ENCODE results near the gene ZNF502. TPM values are rescaled to one million over a fixed set of nuclear protein-coding genes. Genes with fewer than 3 reads are reported as not detected.

The ZNF502 gene
- total and polyA plus RNA-seq, 2 donors (not counting 1 experiment from before 2014, with no cell fraction given), result 1.4 to 5.5 TPM

DNA sequence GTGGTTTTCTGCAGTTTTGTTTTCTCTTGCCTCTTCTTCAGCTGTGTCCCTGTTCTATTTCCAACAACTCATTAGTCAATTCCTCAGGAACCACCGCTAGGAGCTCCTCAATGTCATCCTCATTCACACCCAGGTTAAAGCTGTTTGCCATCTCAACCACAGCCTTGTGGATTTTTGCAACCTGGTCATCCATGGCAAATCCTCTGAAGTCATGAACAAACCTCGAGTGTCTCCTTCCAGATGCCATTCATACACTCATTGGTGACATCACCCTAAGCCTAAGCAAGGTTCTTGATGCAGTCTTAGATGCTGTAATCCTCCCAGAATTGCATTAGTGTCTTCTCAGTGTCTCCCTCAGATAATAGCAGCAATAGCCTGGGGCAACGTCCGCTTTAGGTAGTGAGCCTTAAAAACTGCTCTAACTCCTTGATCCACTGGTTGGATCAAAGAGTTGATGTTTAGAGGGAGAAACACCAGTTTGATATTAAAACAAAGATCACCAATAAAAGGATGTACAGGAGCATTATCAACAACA is 31.5 kb upstream of the ZNF502 start:
- no peak overlapping the region for H3K4me3 Mint-ChIP-seq
- Histone ChIP-seq H3K4me3 (ENCODE audit: control extremely low read depth in 1 of 5, extremely low read depth in 1 of 5, insufficient read depth in 1 of 5, low read depth in 2 of 5, low read length in 4 of 5) (no peak overlapping the region), H3K4me1 (ENCODE audit: control insufficient read depth in 2 of 2, insufficient read depth in 2 of 2, low read length in 2 of 2) (peaks cover 10% of the 10 kb centered on the region in 2 donors), H3K4me2 (replicated peaks; ENCODE audit: low read depth, low read length, poor library complexity, severe bottlenecking) (no peak overlapping the region), H3K27me3 (replicated peaks in 1 of 4; ENCODE audit: control extremely low read depth in 1 of 4, control insufficient read depth in 3 of 4, insufficient read depth in 4 of 4, low read length in 3 of 4) (no peaks in the 10 kb centered on the region), H4K20me1 (ENCODE audit: control insufficient read depth, insufficient read depth, low read length, poor library complexity, severe bottlenecking) (no peaks in the 10 kb centered on the region), H2AFZ (ENCODE audit: insufficient read depth, low read depth, low read length, poor library complexity, severe bottlenecking) (no peak overlapping the region), H3K36me3 (replicated peaks in 1 of 2; ENCODE audit: control extremely low read depth in 1 of 2, control insufficient read depth in 1 of 2, extremely low read depth in 1 of 2, insufficient read depth in 2 of 2, low read length in 1 of 2) (peaks cover 0 to 3% of the 10 kb centered on the region in 2 experiments), H3K9ac (ENCODE audit: low read length) (no peak overlapping the region), H3K79me2 (ENCODE audit: control insufficient read depth, insufficient read depth, low read length) (no peaks in the 10 kb centered on the region), H3K9me3 (ENCODE audit: control extremely low read depth in 1 of 3, control insufficient read depth in 2 of 3, insufficient read depth in 1 of 3, low read length in 2 of 3) (peaks cover 0 to 7% (median 5%) of the 10 kb centered on the region in 3 donors), H3K27ac (ENCODE audit: low read length in 2 of 2) (no peak overlapping the region)
- H3K9me3 Mint-ChIP-seq (ENCODE audit: insufficient read depth), result peaks cover 11% of the 10 kb centered on the region
- 100% methylated on average over 2 of the region's 4 CpGs for WGBS (ENCODE audit: insufficient coverage)
- TF ChIP-seq EZH2 (IDR thresholded peaks at IDR 0.05; ENCODE audit: borderline replicate concordance, insufficient read depth, low read depth, low read length, poor library complexity, severe bottlenecking), result no peak
- TF ChIP-seq, protein P1, sequence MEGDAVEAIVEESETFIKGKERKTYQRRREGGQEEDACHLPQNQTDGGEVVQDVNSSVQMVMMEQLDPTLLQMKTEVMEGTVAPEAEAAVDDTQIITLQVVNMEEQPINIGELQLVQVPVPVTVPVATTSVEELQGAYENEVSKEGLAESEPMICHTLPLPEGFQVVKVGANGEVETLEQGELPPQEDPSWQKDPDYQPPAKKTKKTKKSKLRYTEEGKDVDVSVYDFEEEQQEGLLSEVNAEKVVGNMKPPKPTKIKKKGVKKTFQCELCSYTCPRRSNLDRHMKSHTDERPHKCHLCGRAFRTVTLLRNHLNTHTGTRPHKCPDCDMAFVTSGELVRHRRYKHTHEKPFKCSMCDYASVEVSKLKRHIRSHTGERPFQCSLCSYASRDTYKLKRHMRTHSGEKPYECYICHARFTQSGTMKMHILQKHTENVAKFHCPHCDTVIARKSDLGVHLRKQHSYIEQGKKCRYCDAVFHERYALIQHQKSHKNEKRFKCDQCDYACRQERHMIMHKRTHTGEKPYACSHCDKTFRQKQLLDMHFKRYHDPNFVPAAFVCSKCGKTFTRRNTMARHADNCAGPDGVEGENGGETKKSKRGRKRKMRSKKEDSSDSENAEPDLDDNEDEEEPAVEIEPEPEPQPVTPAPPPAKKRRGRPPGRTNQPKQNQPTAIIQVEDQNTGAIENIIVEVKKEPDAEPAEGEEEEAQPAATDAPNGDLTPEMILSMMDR (IDR thresholded peaks at IDR 0.05), result no peak
- ChIA-PET CTCF (no interaction called here), POLR2A (no interaction called here)
- H3K27ac Mint-ChIP-seq, result no peak overlapping the region
- intact Hi-C loops (cut with micrococcal nuclease), result no loop called here
- ATAC-seq (ENCODE audit: low read depth) (no peak), DNase-seq (no peak)
- H3K4me1 Mint-ChIP-seq, result peaks cover 21% of the 10 kb centered on the region
- no peaks in the 10 kb centered on the region for H3K27me3 Mint-ChIP-seq

DNA sequence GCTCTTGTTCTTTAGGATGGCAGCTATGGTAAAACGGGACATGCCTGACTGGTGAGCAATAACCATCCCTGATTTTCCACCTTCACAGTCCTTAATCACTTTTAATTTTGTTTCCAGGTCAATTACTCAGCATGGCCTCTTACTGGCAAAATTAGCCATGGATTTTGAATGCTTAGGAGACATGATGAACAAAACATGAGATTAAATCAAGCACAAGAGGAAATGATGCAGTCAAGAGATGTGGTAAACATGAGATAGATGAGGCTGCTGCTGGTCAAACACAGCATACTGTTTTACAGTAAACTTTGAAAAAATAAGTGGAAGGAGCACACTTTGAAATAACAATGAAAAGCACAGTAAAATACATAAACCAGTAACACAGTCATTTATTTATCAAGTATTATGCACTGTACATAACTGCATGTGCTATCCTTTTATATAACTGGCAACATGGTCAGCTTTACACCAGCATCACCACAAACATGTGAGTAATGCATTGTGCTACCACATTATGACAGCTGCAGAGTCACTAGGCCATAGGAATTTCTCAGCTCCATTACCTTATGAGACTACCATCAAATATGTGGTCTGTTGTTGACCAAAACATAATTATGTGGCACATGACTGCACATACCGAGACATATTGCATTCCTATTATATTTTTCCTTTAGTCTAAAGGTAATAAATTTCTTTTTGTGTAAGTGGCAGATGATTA is 30.1 kb upstream of the ZNF502 start:
- H3K9me3 ChIP-seq (ENCODE audit: control extremely low read depth in 1 of 3, control insufficient read depth in 2 of 3, insufficient read depth in 1 of 3, low read length in 2 of 3), result peaks cover 0 to 12% (median 5%) of the 10 kb centered on the region in 3 donors
- H4K20me1 ChIP-seq (ENCODE audit: control insufficient read depth, insufficient read depth, low read length, poor library complexity, severe bottlenecking), result no peaks in the 10 kb centered on the region
- H3K27me3 Mint-ChIP-seq, result peaks cover 2% of the 10 kb centered on the region
- H3K27me3 ChIP-seq (replicated peaks in 1 of 4; ENCODE audit: control extremely low read depth in 1 of 4, control insufficient read depth in 3 of 4, insufficient read depth in 4 of 4, low read length in 3 of 4), result no peaks in the 10 kb centered on the region
- H3K9me3 Mint-ChIP-seq (ENCODE audit: insufficient read depth), result peaks cover 18% of the 10 kb centered on the region
- no peak overlapping the region for H3K9ac ChIP-seq (ENCODE audit: low read length)
- no peak overlapping the region for H3K27ac Mint-ChIP-seq
- H3K4me3 ChIP-seq (ENCODE audit: control extremely low read depth in 1 of 5, extremely low read depth in 1 of 5, insufficient read depth in 1 of 5, low read depth in 2 of 5, low read length in 4 of 5), result no peak overlapping the region
- intact Hi-C loops (cut with micrococcal nuclease), result no loop called here
- H3K36me3 ChIP-seq (replicated peaks in 1 of 2; ENCODE audit: control extremely low read depth in 1 of 2, control insufficient read depth in 1 of 2, extremely low read depth in 1 of 2, insufficient read depth in 2 of 2, low read length in 1 of 2), result peaks cover 0 to 3% of the 10 kb centered on the region in 2 experiments
- DNase-seq (no peak), ATAC-seq (ENCODE audit: low read depth) (no peak)
- TF ChIP-seq EZH2 (IDR thresholded peaks at IDR 0.05; ENCODE audit: borderline replicate concordance, insufficient read depth, low read depth, low read length, poor library complexity, severe bottlenecking), result no peak
- TF ChIP-seq, protein P1 (IDR thresholded peaks at IDR 0.05), result no peak
- no peak overlapping the region for H3K4me3 Mint-ChIP-seq
- no peak overlapping the region for H2AFZ ChIP-seq (ENCODE audit: insufficient read depth, low read depth, low read length, poor library complexity, severe bottlenecking)
- H3K4me1 ChIP-seq (ENCODE audit: control insufficient read depth in 2 of 2, insufficient read depth in 2 of 2, low read length in 2 of 2), result peaks cover 11% of the 10 kb centered on the region in 2 donors
- WGBS (ENCODE audit: insufficient coverage), result no CpG with 5 or more reads among the region's 2 CpGs
- no peak overlapping the region for H3K27ac ChIP-seq (ENCODE audit: low read length in 2 of 2)
- H3K79me2 ChIP-seq (ENCODE audit: control insufficient read depth, insufficient read depth, low read length), result no peaks in the 10 kb centered on the region
- ChIA-PET POLR2A (no interaction called here), CTCF (no interaction called here)
- peaks cover 21% of the 10 kb centered on the region for H3K4me1 Mint-ChIP-seq
- H3K4me2 ChIP-seq (replicated peaks; ENCODE audit: low read depth, low read length, poor library complexity, severe bottlenecking), result no peak overlapping the region

Data from B cell (primary cell).